Measurements from ENCODE around the gene SDK2.

The SDK2 gene

DNA sequence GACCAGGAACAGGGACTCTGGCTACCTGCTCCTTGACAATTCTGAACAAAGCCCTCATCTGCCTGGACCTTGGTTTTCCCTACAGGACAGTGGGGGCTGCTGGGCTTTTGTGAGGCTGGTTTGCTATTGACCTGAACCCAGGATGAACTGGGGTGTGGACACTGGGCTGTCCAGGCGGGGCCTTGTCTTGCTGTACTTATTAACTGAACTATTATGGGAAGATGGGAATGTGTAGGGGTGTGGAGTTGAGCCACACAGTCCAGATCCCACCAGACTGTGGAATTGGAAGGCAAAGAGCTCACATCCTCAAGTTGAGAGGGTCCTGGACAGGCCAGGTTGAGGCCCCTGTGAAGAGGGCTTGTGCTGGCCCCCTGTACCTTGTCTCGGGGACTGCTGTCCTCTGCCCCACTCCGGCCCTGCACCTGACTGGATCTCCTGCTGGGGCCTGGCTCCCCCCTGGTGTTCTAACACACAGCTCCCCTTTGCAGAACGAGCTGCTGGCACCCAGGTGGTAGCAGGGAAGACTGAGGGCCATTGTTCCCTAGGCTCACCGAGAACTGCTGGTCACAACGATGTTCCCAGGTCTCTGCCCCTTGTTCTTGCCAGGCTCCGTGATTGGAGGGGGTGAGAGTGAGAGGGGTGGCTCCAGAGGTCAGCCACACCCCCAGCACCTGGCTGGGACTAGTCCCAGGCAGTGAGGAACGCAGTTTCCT is 280.6 kb downstream of the SDK2 start:
- Histone ChIP-seq H3K4me2 (ENCODE audit: low read length) (no peak overlapping the region), H3K27me3 (ENCODE audit: control insufficient read depth, low read length) (no peaks in the 10 kb centered on the region), H3F3A (ENCODE audit: control insufficient read depth, insufficient read depth) (no peaks in the 10 kb centered on the region), H3K9me3 (ENCODE audit: control insufficient read depth, insufficient read depth, low read length) (no peaks in the 10 kb centered on the region), H4K20me1 (ENCODE audit: control insufficient read depth, insufficient read depth, low read depth, low read length) (no peaks in the 10 kb centered on the region), H3K4me3 (ENCODE audit: low read length) (no peak overlapping the region), H3K4me1 (ENCODE audit: control insufficient read depth, low read length) (no peaks in the 10 kb centered on the region), H3K27ac (ENCODE audit: low read depth, low read length) (no peak overlapping the region), H3K79me2 (ENCODE audit: control insufficient read depth, low read length) (no peaks in the 10 kb centered on the region), H3K36me3 (ENCODE audit: control insufficient read depth, low read length) (no peaks in the 10 kb centered on the region), H3K9me2 (replicated peaks; ENCODE audit: control insufficient read depth, low read length) (no peaks in the 10 kb centered on the region)
- TF ChIP-seq EZH2phosphoT487 (IDR thresholded peaks at IDR 0.05; ENCODE audit: borderline replicate concordance, low read length): no peak
- TF ChIP-seq, protein P1, sequence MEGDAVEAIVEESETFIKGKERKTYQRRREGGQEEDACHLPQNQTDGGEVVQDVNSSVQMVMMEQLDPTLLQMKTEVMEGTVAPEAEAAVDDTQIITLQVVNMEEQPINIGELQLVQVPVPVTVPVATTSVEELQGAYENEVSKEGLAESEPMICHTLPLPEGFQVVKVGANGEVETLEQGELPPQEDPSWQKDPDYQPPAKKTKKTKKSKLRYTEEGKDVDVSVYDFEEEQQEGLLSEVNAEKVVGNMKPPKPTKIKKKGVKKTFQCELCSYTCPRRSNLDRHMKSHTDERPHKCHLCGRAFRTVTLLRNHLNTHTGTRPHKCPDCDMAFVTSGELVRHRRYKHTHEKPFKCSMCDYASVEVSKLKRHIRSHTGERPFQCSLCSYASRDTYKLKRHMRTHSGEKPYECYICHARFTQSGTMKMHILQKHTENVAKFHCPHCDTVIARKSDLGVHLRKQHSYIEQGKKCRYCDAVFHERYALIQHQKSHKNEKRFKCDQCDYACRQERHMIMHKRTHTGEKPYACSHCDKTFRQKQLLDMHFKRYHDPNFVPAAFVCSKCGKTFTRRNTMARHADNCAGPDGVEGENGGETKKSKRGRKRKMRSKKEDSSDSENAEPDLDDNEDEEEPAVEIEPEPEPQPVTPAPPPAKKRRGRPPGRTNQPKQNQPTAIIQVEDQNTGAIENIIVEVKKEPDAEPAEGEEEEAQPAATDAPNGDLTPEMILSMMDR (IDR thresholded peaks at IDR 0.05; ENCODE audit: low read depth, low read length, poor library complexity, severe bottlenecking): no peak

DNA sequence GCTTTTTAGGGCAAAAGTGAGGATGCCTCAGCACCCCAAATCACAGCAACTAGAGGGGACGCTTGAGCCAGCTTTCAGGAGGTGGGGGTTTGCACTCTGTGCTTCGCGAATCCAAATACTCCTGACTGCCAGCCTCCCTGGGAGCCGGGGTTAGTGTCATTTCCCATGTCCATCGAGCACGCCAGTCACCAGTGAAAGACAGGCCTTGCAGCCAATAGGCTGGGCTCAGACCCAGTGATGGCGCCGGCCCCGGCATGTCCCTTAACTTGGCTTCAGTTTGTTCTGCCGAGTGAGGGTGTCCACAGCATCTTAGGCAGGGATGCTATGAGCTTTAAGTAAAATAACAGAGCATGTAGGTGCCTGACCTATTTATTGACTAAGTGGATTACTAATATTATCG is 281.5 kb downstream of the SDK2 start:
- Histone ChIP-seq H3K4me1 (ENCODE audit: control insufficient read depth, low read length) (no peaks in the 10 kb centered on the region), H3K4me3 (ENCODE audit: low read length) (no peak overlapping the region), H3K9me3 (ENCODE audit: control insufficient read depth, insufficient read depth, low read length) (no peaks in the 10 kb centered on the region), H3K27ac (ENCODE audit: low read depth, low read length) (no peak overlapping the region), H3K4me2 (ENCODE audit: low read length) (no peak overlapping the region), H3K79me2 (ENCODE audit: control insufficient read depth, low read length) (no peaks in the 10 kb centered on the region), H4K20me1 (ENCODE audit: control insufficient read depth, insufficient read depth, low read depth, low read length) (no peaks in the 10 kb centered on the region), H3K36me3 (ENCODE audit: control insufficient read depth, low read length) (no peaks in the 10 kb centered on the region), H3F3A (ENCODE audit: control insufficient read depth, insufficient read depth) (no peaks in the 10 kb centered on the region), H3K27me3 (ENCODE audit: control insufficient read depth, low read length) (no peaks in the 10 kb centered on the region), H3K9me2 (replicated peaks; ENCODE audit: control insufficient read depth, low read length) (no peaks in the 10 kb centered on the region)
- TF ChIP-seq, protein P1 (IDR thresholded peaks at IDR 0.05; ENCODE audit: low read depth, low read length, poor library complexity, severe bottlenecking): no peak
- TF ChIP-seq EZH2phosphoT487 (IDR thresholded peaks at IDR 0.05; ENCODE audit: borderline replicate concordance, low read length): no peak

GRCh38 chr17:73360961-73361761 is 283.1 kb downstream of the SDK2 start:
- no peaks in the 10 kb centered on the region for H3K36me3 ChIP-seq (ENCODE audit: control insufficient read depth, low read length)
- H4K20me1 ChIP-seq (ENCODE audit: control insufficient read depth, insufficient read depth, low read depth, low read length): no peaks in the 10 kb centered on the region; the same call in 1 of the 2 replicates
- H3K9me2 ChIP-seq (replicated peaks; ENCODE audit: control insufficient read depth, low read length): no peaks in the 10 kb centered on the region
- H3K9me3 ChIP-seq (ENCODE audit: control insufficient read depth, insufficient read depth, low read length): no peaks in the 10 kb centered on the region
- H3K4me1 ChIP-seq (ENCODE audit: control insufficient read depth, low read length): no peaks in the 10 kb centered on the region
- H3K27me3 ChIP-seq (ENCODE audit: control insufficient read depth, low read length): no peaks in the 10 kb centered on the region
- TF ChIP-seq, protein P1 (IDR thresholded peaks at IDR 0.05; ENCODE audit: low read depth, low read length, poor library complexity, severe bottlenecking): no peak
- no peak for TF ChIP-seq EZH2phosphoT487 (IDR thresholded peaks at IDR 0.05; ENCODE audit: borderline replicate concordance, low read length)
- H3K4me2 ChIP-seq (ENCODE audit: low read length): no peak overlapping the region
- H3K4me3 ChIP-seq (ENCODE audit: low read length): no peak overlapping the region
- H3K79me2 ChIP-seq (ENCODE audit: control insufficient read depth, low read length): no peaks in the 10 kb centered on the region
- no peaks in the 10 kb centered on the region for H3F3A ChIP-seq (ENCODE audit: control insufficient read depth, insufficient read depth)
- H3K27ac ChIP-seq (ENCODE audit: low read depth, low read length): no peak overlapping the region

All from DOHH2 (cell line).